Peyer's patch (tissue), 4 donors: ENCODE measurements around the gene SYK.

ENCODE experiments used
- POLR2A ChIP-seq, 2 donors: fragments of 450-650 bp; IDR thresholded peaks; one replicate each; pipeline ENCODE4 v1.5.1; 2017; ENCODE audit warnings: antibody characterized with exemption in 2 of 2, mild to moderate bottlenecking in 2 of 2, moderate library complexity in 2 of 2
- TF ChIP-seq, protein P1 (sequence below), 6 experiments: fragments of 450-650 bp in 4 of 6; fragments of 200-600 bp in 2 of 6; sonication (generic) in 1 of 6; IDR thresholded peaks; one replicate each; pipeline ENCODE4 v1.5.1; 2017 to 2019; ENCODE audit warnings: antibody characterized with exemption in 6 of 6, mild to moderate bottlenecking in 3 of 6, moderate library complexity in 1 of 6

GRCh38 chr9:90858457-90858901 lies 56.9 kb downstream of the SYK start:
- TF ChIP-seq, protein P1, sequence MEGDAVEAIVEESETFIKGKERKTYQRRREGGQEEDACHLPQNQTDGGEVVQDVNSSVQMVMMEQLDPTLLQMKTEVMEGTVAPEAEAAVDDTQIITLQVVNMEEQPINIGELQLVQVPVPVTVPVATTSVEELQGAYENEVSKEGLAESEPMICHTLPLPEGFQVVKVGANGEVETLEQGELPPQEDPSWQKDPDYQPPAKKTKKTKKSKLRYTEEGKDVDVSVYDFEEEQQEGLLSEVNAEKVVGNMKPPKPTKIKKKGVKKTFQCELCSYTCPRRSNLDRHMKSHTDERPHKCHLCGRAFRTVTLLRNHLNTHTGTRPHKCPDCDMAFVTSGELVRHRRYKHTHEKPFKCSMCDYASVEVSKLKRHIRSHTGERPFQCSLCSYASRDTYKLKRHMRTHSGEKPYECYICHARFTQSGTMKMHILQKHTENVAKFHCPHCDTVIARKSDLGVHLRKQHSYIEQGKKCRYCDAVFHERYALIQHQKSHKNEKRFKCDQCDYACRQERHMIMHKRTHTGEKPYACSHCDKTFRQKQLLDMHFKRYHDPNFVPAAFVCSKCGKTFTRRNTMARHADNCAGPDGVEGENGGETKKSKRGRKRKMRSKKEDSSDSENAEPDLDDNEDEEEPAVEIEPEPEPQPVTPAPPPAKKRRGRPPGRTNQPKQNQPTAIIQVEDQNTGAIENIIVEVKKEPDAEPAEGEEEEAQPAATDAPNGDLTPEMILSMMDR (IDR thresholded peaks at IDR 0.05): no peak
- TF ChIP-seq POLR2A (IDR thresholded peaks at IDR 0.05): no peak
